Testis (tissue), 3 donors: ENCODE results near the gene UBASH3A. TPM values are rescaled to one million over a fixed set of nuclear protein-coding genes. Genes with fewer than 3 reads are reported as not detected.

Source experiments
- DNase-seq: peaks from one replicate; pipeline ENCODE4 v3.0.0-alpha.2; 2019
- H3K27ac ChIP-seq, 2 donors: fragments of 200-600 bp; sonication (generic); one replicate each; pipeline ENCODE4 v1.5.1; 2019
- H3K27me3 ChIP-seq: fragments of 200-600 bp; sonication (generic); one replicate; pipeline ENCODE4 v1.5.1; 2019
- H3K36me3 ChIP-seq: fragments of 200-600 bp; sonication (generic); one replicate; pipeline ENCODE4 v1.5.1; 2017; ENCODE audit warnings: low read depth; ENCODE audit errors: missing control alignments
- H3K4me1 ChIP-seq: fragments of 200-600 bp; sonication (generic); one replicate; pipeline ENCODE4 v1.5.1; 2019
- H3K4me3 ChIP-seq, 2 donors: fragments of 200-600 bp; sonication (generic); one replicate each; pipeline ENCODE4 v1.5.1; 2017 to 2019
- H3K9me3 ChIP-seq: fragments of 200-600 bp; sonication (generic); one replicate; pipeline ENCODE4 v1.5.1; 2017
- POLR2A ChIP-seq: fragments of 450-650 bp; IDR thresholded peaks from one replicate; pipeline ENCODE4 v1.6.1; 2017; ENCODE audit warnings: antibody characterized with exemption, mild to moderate bottlenecking, moderate library complexity
- WGBS, 2 donors: methylation state at CpG; one replicate each; pipeline ENCODE4 v1.1.5; 2018; 5-methylcytosine and 5-hydroxymethylcytosine counted together
- intact Hi-C: fragments of 100-400 bp; cut with DNase I; formaldehyde crosslinking; loops from one replicate; pipeline ENCODE4 v1.15.1; 2023; ENCODE audit warnings: low total_unique reads
- polyA plus RNA-seq: library from polyadenylated mRNA; stranded (reverse); fragments of 350-450 nt; fragmentation: Illumina TruSeq; extraction: RNeasy Lipid Tissue Mini Kit (QIAGEN cat#74804); gene quantifications from one replicate; pipeline ENCODE4 v1.2.3, GENCODE V29; 2014; ENCODE audit warnings: low read depth, low replicate concordance; ENCODE audit not compliant: insufficient read depth
- total RNA-seq, 2 donors: library from RNA; depleted of rRNA; stranded (reverse); fragments of >200 nt; gene quantifications; one replicate each; pipeline ENCODE4 v1.2.3, GENCODE V29; 2016
- TF ChIP-seq, protein P1 (sequence below), 3 experiments: fragments of 450-650 bp in 2 of 3; fragments of 200-600 bp in 1 of 3; sonication (generic) in 1 of 3; IDR thresholded peaks; one replicate each; pipeline ENCODE4 v1.5.1; 2016 to 2019; ENCODE audit warnings: antibody characterized with exemption in 3 of 3, mild to moderate bottlenecking in 2 of 3, moderate library complexity in 1 of 3

UBASH3A gene
- total and polyA plus RNA-seq, 3 donors from 2014 or later = 0.39 to 1.4 (median 0.40) TPM

DNA sequence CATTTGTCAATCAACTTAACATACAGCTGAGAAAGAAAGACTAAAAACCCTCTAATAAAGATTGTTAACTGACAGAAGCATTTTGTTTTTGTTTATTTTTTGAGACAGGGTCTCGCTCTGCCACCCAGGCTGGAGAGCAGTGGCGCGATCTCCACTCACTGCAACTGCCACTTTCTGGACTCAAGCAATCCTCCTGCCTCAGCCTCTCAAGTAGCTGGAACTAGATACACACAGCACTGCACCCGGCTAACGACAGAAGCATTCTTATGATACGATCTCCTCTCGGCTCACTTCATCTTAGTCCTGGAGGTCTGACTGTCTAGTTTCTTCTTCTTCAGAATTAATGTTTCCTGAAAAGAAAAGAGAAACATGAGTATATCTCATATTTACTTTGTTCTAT, 68.8 kb downstream of the UBASH3A start:
- 82 to 87% methylated on average over 7 of the region's 7 CpGs for WGBS, 2 donors
- TF ChIP-seq, protein P1, sequence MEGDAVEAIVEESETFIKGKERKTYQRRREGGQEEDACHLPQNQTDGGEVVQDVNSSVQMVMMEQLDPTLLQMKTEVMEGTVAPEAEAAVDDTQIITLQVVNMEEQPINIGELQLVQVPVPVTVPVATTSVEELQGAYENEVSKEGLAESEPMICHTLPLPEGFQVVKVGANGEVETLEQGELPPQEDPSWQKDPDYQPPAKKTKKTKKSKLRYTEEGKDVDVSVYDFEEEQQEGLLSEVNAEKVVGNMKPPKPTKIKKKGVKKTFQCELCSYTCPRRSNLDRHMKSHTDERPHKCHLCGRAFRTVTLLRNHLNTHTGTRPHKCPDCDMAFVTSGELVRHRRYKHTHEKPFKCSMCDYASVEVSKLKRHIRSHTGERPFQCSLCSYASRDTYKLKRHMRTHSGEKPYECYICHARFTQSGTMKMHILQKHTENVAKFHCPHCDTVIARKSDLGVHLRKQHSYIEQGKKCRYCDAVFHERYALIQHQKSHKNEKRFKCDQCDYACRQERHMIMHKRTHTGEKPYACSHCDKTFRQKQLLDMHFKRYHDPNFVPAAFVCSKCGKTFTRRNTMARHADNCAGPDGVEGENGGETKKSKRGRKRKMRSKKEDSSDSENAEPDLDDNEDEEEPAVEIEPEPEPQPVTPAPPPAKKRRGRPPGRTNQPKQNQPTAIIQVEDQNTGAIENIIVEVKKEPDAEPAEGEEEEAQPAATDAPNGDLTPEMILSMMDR (IDR thresholded peaks at IDR 0.05) = no peak
- no peak for TF ChIP-seq POLR2A
- no peaks in the 10 kb centered on the region for H3K27me3 ChIP-seq
- H3K27ac ChIP-seq = no peak overlapping the region
- no peak for DNase-seq
- H3K4me3 ChIP-seq = no peak overlapping the region
- no peaks in the 10 kb centered on the region for H3K36me3 ChIP-seq
- H3K4me1 ChIP-seq = no peaks in the 10 kb centered on the region
- intact Hi-C loops = no loop called here
- no peaks in the 10 kb centered on the region for H3K9me3 ChIP-seq

DNA sequence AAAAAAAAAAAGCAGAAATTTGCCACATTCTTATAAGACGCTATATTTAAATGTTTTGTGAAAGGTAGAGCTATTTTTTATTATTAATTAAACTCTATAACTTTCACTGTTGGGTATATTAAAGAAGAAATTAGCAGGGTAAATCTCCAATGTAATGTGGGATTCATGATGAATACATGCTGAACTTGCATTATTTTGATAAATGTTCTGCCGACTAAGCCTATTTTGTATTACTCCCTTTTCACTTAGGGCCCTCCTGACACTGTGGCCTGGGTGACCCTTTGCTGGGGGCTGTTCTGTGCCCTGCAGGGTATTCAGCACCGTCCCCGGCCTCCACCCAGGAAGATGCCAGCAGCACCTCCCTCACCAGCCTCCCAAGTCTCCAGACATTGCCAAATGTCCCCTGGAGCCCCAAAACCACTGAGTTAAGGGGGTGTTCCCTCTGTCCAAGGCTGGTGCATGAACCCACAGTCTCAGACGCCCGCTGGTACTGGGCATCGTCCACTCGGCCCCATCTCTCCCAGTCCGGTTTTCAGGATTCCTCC, 69.9 kb downstream of the UBASH3A start:
- H3K4me3 ChIP-seq = no peak overlapping the region
- intact Hi-C loops = no loop called here
- H3K36me3 ChIP-seq = no peaks in the 10 kb centered on the region
- TF ChIP-seq, protein P1 (IDR thresholded peaks at IDR 0.05) = no peak
- no peak for TF ChIP-seq POLR2A
- no peak overlapping the region for H3K27ac ChIP-seq
- DNase-seq = no peak
- H3K9me3 ChIP-seq = no peaks in the 10 kb centered on the region
- 88 to 91% methylated on average over 8 to 9 of the region's 9 CpGs for WGBS, 2 donors
- no peaks in the 10 kb centered on the region for H3K4me1 ChIP-seq
- H3K27me3 ChIP-seq = no peaks in the 10 kb centered on the region

DNA sequence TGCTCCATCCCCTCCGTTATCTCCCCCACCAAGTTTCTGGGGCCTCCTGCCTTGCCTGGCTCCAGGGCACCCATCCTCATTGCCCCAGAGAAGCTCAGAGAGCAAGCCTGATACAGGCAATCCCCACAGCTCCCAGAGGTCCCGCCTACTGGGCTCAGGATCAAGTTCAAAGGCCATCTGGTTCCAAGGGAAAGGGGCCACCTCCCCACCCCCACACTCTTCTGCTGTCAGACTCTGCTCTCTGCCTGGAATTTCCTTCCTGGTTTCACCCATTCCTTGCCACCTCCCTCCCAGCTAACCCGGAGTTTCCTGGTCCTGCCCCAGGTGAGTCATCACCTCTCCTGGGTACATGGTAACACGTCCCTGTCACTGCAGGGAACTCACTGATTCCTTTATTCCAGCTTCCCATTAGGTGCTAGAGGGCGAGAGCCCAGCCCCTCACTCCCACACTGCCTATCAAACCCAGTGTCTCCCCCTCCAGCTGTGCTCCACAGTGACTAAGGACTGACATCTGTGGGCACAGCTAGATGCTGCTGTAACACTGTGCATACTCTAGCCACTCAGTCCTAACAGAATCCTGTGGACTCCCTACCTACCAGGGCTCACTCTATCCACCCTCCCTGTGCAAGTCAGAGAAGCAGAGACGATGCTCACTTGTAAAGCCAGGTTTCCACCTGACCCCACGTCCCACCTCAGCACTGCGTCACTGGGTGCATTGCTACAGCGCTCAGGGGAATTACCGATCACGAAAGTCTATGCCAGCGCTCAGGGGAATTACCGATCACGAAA, 70.5 kb downstream of the UBASH3A start:
- H3K27ac ChIP-seq = no peak overlapping the region
- intact Hi-C loops = no loop called here
- DNase-seq = no peak
- no peak overlapping the region for H3K4me3 ChIP-seq
- TF ChIP-seq POLR2A = no peak
- TF ChIP-seq, protein P1 (IDR thresholded peaks at IDR 0.05) = no peak
- no peaks in the 10 kb centered on the region for H3K36me3 ChIP-seq
- H3K4me1 ChIP-seq = no peaks in the 10 kb centered on the region
- H3K27me3 ChIP-seq = no peaks in the 10 kb centered on the region
- WGBS, 2 donors = 75 to 84% methylated on average over 14 of the region's 14 CpGs
- no peaks in the 10 kb centered on the region for H3K9me3 ChIP-seq

DNA sequence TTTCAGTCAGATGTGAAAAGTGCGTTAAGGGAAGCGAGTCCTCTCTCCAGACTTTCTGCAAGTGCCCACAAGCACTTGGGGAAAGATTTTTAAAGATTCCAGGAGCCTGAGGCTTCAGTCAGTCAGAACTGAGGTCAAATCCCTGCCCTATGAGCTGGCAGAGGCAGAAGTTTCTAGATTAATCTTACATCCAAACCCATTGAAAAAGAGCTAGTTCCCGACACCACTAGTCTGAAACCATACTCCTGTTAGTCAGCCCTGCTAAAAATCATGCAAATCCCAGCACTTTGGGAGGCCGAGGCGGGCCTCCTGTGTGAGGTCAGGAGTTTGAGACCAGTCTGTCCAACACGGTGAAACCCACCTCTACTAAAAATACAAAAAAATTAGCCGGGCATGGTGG, 71.3 kb downstream of the UBASH3A start:
- no peaks in the 10 kb centered on the region for H3K27me3 ChIP-seq
- intact Hi-C loops = no loop called here
- H3K9me3 ChIP-seq = no peaks in the 10 kb centered on the region
- H3K27ac ChIP-seq = no peak overlapping the region
- 91 to 94% methylated on average over 7 of the region's 7 CpGs for WGBS, 2 donors
- H3K36me3 ChIP-seq = no peaks in the 10 kb centered on the region
- TF ChIP-seq, protein P1 (IDR thresholded peaks at IDR 0.05) = no peak
- TF ChIP-seq POLR2A = no peak
- no peak for DNase-seq
- H3K4me3 ChIP-seq = no peak overlapping the region
- no peaks in the 10 kb centered on the region for H3K4me1 ChIP-seq
